ENCODE data around the gene TPCN2. TPM values are rescaled to one million over a fixed set of nuclear protein-coding genes. Genes with fewer than 3 reads are reported as not detected.

The TPCN2 gene
- total RNA-seq, 1 experiment from 2014 or later, result 15.2 TPM

DNA sequence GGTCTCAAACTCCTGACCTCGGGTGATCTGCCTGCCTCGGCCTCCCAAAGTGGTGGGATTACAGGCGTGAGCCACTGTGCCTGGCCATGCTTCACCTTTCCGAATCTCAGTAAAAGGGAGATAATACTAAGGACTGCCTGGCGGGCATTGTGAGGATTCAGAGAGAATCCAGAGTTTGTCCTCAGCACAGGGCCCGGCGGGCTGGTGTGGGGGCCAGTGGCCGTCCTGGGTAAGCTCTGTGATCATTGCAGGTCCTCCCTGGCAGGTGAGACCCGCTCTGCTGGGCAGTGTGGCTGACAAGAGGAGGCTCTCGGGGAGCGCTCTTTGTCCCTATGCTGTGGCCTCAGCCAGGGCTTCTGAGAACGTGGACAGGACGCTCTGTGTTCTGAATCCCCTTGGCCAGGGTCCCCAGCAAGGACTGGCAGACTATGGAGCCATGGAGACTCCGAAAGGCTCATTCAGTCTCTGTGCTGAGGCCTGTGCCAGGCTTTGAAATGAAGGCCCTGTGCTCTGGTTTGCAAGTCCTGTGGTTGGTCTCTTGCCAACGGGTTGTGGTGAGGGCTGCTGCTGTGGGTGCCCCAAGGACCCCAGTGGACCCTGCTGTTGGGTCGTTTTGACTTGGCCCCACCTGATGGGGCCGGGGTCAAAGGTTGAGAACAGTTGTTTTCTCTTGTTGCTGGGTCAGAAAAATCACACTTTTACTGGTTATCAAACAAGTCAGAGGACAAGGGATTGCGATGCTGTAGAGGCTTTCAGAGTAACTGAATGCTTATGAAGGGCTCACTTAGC is 2.1 kb downstream of the TPCN2 start:
- Histone ChIP-seq H3K4me1 (ENCODE audit: control insufficient read depth in 1 of 2, insufficient read depth in 2 of 2, low read length in 2 of 2) (peaks cover 10 to 16% of the 10 kb centered on the region in 2 experiments; a peak in 3 of 4 replicates), H2AFZ (ENCODE audit: low read depth, low read length, poor library complexity, severe bottlenecking) (no peak overlapping the region), H3K9ac (ENCODE audit: low read length) (no peak overlapping the region), H3K27me3 (ENCODE audit: insufficient read depth, low read length) (no peaks in the 10 kb centered on the region), H3K4me2 (ENCODE audit: low read length) (no peak overlapping the region), H3K27ac (ENCODE audit: low read depth, low read length) (no peak overlapping the region), H3K9me2 (ENCODE audit: insufficient read depth) (no peaks in the 10 kb centered on the region), H3K36me3 (ENCODE audit: control insufficient read depth in 1 of 2, insufficient read depth in 2 of 2, low read length in 2 of 2) (no peaks in the 10 kb centered on the region), H3K9me3 (ENCODE audit: control insufficient read depth in 1 of 2, insufficient read depth in 1 of 2, low read depth in 1 of 2, low read length in 2 of 2) (no peaks in the 10 kb centered on the region), H3K4me3 (replicated peaks in 1 of 2; ENCODE audit: low read depth in 1 of 2, low read length in 2 of 2) (no peak overlapping the region), H3K79me2 (ENCODE audit: insufficient read depth, low read length) (peaks cover 41% of the 10 kb centered on the region), H4K20me1 (ENCODE audit: insufficient read depth) (no peaks in the 10 kb centered on the region)
- ATAC-seq (no peak), DNase-seq (ENCODE audit: low read depth, low spot score) (no peak)
- POLR2A ChIA-PET, result interaction anchor here (0.5 kb wide), 1 partner anchor 305 kb away, joined by 3 read pairs; no protein-coding TSS in a partner anchor
- CTCF ChIA-PET, result no interaction called here
- intact Hi-C loops (cut with micrococcal nuclease), result no loop called here
- TF ChIP-seq, protein P1, sequence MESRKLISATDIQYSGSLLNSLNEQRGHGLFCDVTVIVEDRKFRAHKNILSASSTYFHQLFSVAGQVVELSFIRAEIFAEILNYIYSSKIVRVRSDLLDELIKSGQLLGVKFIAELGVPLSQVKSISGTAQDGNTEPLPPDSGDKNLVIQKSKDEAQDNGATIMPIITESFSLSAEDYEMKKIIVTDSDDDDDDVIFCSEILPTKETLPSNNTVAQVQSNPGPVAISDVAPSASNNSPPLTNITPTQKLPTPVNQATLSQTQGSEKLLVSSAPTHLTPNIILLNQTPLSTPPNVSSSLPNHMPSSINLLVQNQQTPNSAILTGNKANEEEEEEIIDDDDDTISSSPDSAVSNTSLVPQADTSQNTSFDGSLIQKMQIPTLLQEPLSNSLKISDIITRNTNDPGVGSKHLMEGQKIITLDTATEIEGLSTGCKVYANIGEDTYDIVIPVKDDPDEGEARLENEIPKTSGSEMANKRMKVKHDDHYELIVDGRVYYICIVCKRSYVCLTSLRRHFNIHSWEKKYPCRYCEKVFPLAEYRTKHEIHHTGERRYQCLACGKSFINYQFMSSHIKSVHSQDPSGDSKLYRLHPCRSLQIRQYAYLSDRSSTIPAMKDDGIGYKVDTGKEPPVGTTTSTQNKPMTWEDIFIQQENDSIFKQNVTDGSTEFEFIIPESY (IDR thresholded peaks at IDR 0.05; ENCODE audit: extremely low read depth, insufficient replicate concordance, low read length), result no peak
- TF ChIP-seq ELF1 (IDR thresholded peaks at IDR 0.05; ENCODE audit: borderline replicate concordance, low read depth), result no peak
- no TSS peak for BruUV-seq (replicated peaks)
- RAD21 ChIA-PET (ENCODE audit: low non-redundant PET in 1 of 2, low total read pairs in 2 of 2, uncharacterized antibody in 2 of 2, unreplicated experiment in 2 of 2), result no interaction called here

DNA sequence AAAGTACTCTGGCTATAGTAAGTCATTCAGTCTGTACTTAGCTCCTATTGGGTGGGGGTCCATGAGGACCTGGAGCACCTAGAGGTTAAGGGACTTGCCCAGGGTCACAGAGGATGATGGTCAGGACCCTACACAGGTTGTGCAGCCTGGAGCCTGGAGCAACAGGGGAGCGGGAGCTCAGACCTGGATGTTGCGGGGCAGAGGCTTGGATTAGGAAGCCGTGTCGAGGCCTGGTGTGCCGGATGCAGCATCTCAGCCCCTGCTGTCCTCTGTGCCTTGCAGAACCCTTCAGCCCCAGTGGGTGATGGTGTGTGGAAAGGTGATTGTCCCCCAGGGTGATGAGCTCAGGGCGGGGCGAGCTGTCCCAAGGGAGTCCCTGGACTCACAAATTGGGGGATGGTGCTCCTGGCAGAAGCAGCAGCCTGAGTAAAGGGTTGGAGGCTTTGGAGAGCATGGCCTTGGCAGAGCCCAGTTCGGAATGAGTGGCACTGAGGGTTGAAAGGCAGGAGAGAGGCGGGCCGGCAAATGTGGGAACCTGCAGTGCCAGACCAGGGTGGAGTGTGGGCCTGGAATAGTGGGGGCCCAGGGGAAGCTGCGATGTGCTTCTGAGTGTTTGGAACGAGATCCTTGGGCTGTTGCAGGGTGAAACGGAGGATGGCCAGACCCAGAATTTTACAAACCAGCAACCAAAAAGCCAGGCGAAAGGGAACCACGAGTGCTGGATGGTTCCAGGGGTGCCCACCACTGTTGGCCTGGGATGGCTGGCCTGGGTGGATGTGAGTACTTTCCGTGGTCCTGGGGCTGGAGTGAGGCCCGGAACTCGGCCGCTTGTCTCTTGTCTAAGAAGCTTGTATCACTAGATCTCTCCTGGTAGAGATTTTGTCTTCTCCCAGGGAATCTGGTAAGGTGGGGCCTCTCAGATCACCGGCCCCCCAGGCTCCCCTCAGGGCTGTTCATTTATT is 2.9 kb downstream of the TPCN2 start:
- no TSS peak for BruUV-seq (replicated peaks)
- H3K27me3 ChIP-seq (ENCODE audit: insufficient read depth, low read length), result no peaks in the 10 kb centered on the region
- CTCF ChIA-PET, result no interaction called here
- H3K9me2 ChIP-seq (ENCODE audit: insufficient read depth), result no peaks in the 10 kb centered on the region
- DNase-seq (ENCODE audit: low read depth, low spot score) (no peak), ATAC-seq (no peak)
- no peaks in the 10 kb centered on the region for H3K36me3 ChIP-seq (ENCODE audit: control insufficient read depth in 1 of 2, insufficient read depth in 2 of 2, low read length in 2 of 2)
- H3K4me2 ChIP-seq (ENCODE audit: low read length), result no peak overlapping the region
- peaks cover 10 to 16% of the 10 kb centered on the region in 2 experiments; a peak in 3 of 4 replicates for H3K4me1 ChIP-seq (ENCODE audit: control insufficient read depth in 1 of 2, insufficient read depth in 2 of 2, low read length in 2 of 2)
- intact Hi-C loops (cut with micrococcal nuclease), result no loop called here
- no peak overlapping the region for H3K4me3 ChIP-seq (replicated peaks in 1 of 2; ENCODE audit: low read depth in 1 of 2, low read length in 2 of 2)
- POLR2A ChIA-PET, result no interaction called here
- no peak overlapping the region for H3K27ac ChIP-seq (ENCODE audit: low read depth, low read length)
- RAD21 ChIA-PET (ENCODE audit: low non-redundant PET in 1 of 2, low total read pairs in 2 of 2, uncharacterized antibody in 2 of 2, unreplicated experiment in 2 of 2), result no interaction called here
- no peaks in the 10 kb centered on the region for H4K20me1 ChIP-seq (ENCODE audit: insufficient read depth)
- no peak overlapping the region for H3K9ac ChIP-seq (ENCODE audit: low read length)
- H2AFZ ChIP-seq (ENCODE audit: low read depth, low read length, poor library complexity, severe bottlenecking), result no peak overlapping the region
- no peaks in the 10 kb centered on the region for H3K9me3 ChIP-seq (ENCODE audit: control insufficient read depth in 1 of 2, insufficient read depth in 1 of 2, low read depth in 1 of 2, low read length in 2 of 2)
- H3K79me2 ChIP-seq (ENCODE audit: insufficient read depth, low read length), result peaks cover 41% of the 10 kb centered on the region
- TF ChIP-seq POLR2A (IDR thresholded peaks at IDR 0.05; ENCODE audit: borderline replicate concordance, extremely low read depth, insufficient read depth, insufficient read length), result no peak
- no peak for TF ChIP-seq CBX3 (IDR thresholded peaks at IDR 0.05; ENCODE audit: low read depth)
- TF ChIP-seq EZH2phosphoT487 (IDR thresholded peaks at IDR 0.05; ENCODE audit: borderline replicate concordance), result no peak
- no peak for TF ChIP-seq ELF1 (IDR thresholded peaks at IDR 0.05; ENCODE audit: borderline replicate concordance, low read depth)
- TF ChIP-seq ZFX (IDR thresholded peaks at IDR 0.05), result no peak
- TF ChIP-seq, protein P1 (IDR thresholded peaks at IDR 0.05; ENCODE audit: extremely low read depth, insufficient replicate concordance, low read length), result no peak
- no peak for TF ChIP-seq ZNF274 (IDR thresholded peaks at IDR 0.05; ENCODE audit: low read depth, low read length)
- TF ChIP-seq, protein P2, sequence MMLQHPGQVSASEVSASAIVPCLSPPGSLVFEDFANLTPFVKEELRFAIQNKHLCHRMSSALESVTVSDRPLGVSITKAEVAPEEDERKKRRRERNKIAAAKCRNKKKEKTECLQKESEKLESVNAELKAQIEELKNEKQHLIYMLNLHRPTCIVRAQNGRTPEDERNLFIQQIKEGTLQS (IDR thresholded peaks at IDR 0.05), result no peak
- no peak for TF ChIP-seq YY1 (IDR thresholded peaks at IDR 0.05; ENCODE audit: extremely low read depth, insufficient replicate concordance, low read depth, low read length)
